Liver (tissue), 9 donors: ENCODE results near the gene PNMT. TPM values are rescaled to one million over a fixed set of nuclear protein-coding genes. Genes with fewer than 3 reads are reported as not detected.

Experiments
- DNase-seq: peaks from one replicate; pipeline ENCODE4 v3.0.0-alpha.2; 2017; ENCODE audit warnings: low spot score
- H3K27ac ChIP-seq, 2 donors: one replicate each; pipeline ENCODE4 v1.7.0; 2013; ENCODE audit warnings: inconsistent platforms in 2 of 2, low read length in 2 of 2, control low read depth in 1 of 2, low read depth in 1 of 2, mild to moderate bottlenecking in 1 of 2
- H3K27me3 ChIP-seq, 4 donors: one replicate each; pipeline versions ENCODE4 v1.6.1 to v1.7.0; 2013; ENCODE audit warnings: low read length in 3 of 4, inconsistent platforms in 1 of 4, mild to moderate bottlenecking in 1 of 4, moderate library complexity in 1 of 4; ENCODE audit not compliant: control insufficient read depth in 4 of 4, insufficient read depth in 4 of 4
- H3K36me3 ChIP-seq, 4 donors: one replicate each; pipeline versions ENCODE4 v1.6.1 to v1.7.0; 2013; ENCODE audit warnings: low read length in 3 of 4, mild to moderate bottlenecking in 3 of 4, low read depth in 1 of 4, moderate library complexity in 1 of 4; ENCODE audit not compliant: control insufficient read depth in 4 of 4, insufficient read depth in 3 of 4
- H3K4me1 ChIP-seq, 4 donors: one replicate each; pipeline versions ENCODE4 v1.6.1 to v1.7.0; 2013; ENCODE audit warnings: low read length in 3 of 4, mild to moderate bottlenecking in 3 of 4, moderate library complexity in 1 of 4; ENCODE audit not compliant: control insufficient read depth in 4 of 4, insufficient read depth in 4 of 4
- H3K4me3 ChIP-seq, 3 donors: one replicate each; pipeline versions ENCODE4 v1.6.1 to v1.7.0; 2013; ENCODE audit warnings: low read length in 3 of 3, control low read depth in 1 of 3, low read depth in 1 of 3, mild to moderate bottlenecking in 1 of 3
- H3K9ac ChIP-seq, 2 donors: one replicate each; pipeline ENCODE4 v1.7.0; 2013; ENCODE audit warnings: low read length in 2 of 2, mild to moderate bottlenecking in 2 of 2, moderate library complexity in 2 of 2, control low read depth in 1 of 2, low read depth in 1 of 2
- H3K9me3 ChIP-seq, 4 donors: one replicate each; pipeline versions ENCODE4 v1.6.1 to v1.7.0; 2013; ENCODE audit warnings: low read length in 3 of 4; ENCODE audit not compliant: control insufficient read depth in 4 of 4
- EGR1 ChIP-seq, 2 donors: IDR thresholded peaks; 2 replicates each; pipeline ENCODE4 v1.6.1; 2016 to 2018; ENCODE audit warnings: antibody characterized with exemption in 2 of 2, low read depth in 2 of 2
- FOXA1 ChIP-seq: IDR thresholded peaks from 2 replicates; pipeline ENCODE4 v1.6.1; 2016; ENCODE audit warnings: antibody characterized with exemption
- FOXA2 ChIP-seq: IDR thresholded peaks from 2 replicates; pipeline ENCODE4 v1.6.1; 2016; ENCODE audit warnings: antibody characterized with exemption
- HNF4A ChIP-seq, 2 donors: conservative IDR thresholded peaks; 2 replicates each; pipeline ENCODE4 v1.6.1; 2016; ENCODE audit warnings: antibody characterized with exemption in 2 of 2, mild to moderate bottlenecking in 2 of 2
- HNF4G ChIP-seq: IDR thresholded peaks from 2 replicates; pipeline ENCODE4 v1.6.1; 2016; ENCODE audit warnings: antibody characterized with exemption
- JUND ChIP-seq, 2 donors: IDR thresholded peaks; 2 replicates each; pipeline ENCODE4 v1.6.1; 2016; ENCODE audit warnings: antibody characterized with exemption in 2 of 2
- NR2F2 ChIP-seq: IDR thresholded peaks from 2 replicates; pipeline ENCODE4 v1.6.1; 2016; ENCODE audit warnings: antibody characterized with exemption
- RXRA ChIP-seq, 2 donors: IDR thresholded peaks; 2 replicates each; pipeline ENCODE4 v1.6.1; 2017 to 2018; ENCODE audit warnings: antibody characterized with exemption in 2 of 2, mild to moderate bottlenecking in 1 of 2
- SP1 ChIP-seq: IDR thresholded peaks from 2 replicates; pipeline ENCODE4 v1.6.1; 2018; ENCODE audit warnings: antibody characterized with exemption, mild to moderate bottlenecking
- TAF1 ChIP-seq: conservative IDR thresholded peaks from 2 replicates; pipeline ENCODE4 v1.6.1; 2016; ENCODE audit warnings: antibody characterized with exemption, mild to moderate bottlenecking
- YY1 ChIP-seq: IDR thresholded peaks from 2 replicates; pipeline ENCODE4 v1.6.1; 2016; ENCODE audit warnings: antibody characterized with exemption, mild to moderate bottlenecking
- WGBS: extraction: QIAGEN DNeasy Blood & Tissue Kit; methylation state at CpG from one replicate; pipeline ENCODE4 v1.1.7; 2013; 5-methylcytosine and 5-hydroxymethylcytosine counted together
- polyA plus RNA-seq, 2 donors: library from polyadenylated mRNA; stranded (reverse) in 1 of 2; unstranded in 1 of 2; fragments of 200-250 nt in 1 of 2; fragments of >200 nt in 1 of 2; fragmentation: Nextera tagmentation in 1 of 2; extraction: Ambion mirVana in 1 of 2; gene quantifications; one replicate each; pipeline versions ENCODE4 v1.2.1 to v1.2.3, GENCODE V29; 2013 to 2015
- total RNA-seq, 2 donors: library from RNA; depleted of rRNA; stranded (reverse); fragments of >200 nt; gene quantifications; one replicate each; pipeline ENCODE4 v1.2.3, GENCODE V29; 2014
- TF ChIP-seq, protein P1 (sequence below): fragments of 150-350 bp; IDR thresholded peaks from 2 replicates; pipeline ENCODE4 v1.5.1; 2017; ENCODE audit warnings: improper control_type of control experiment, low read depth, low read length; ENCODE audit not compliant: missing input control
- TF ChIP-seq, protein P2 (sequence below): IDR thresholded peaks from 2 replicates; pipeline ENCODE4 v1.6.1; 2016; ENCODE audit warnings: antibody characterized with exemption
- donor health status: healthy.
- donor health status: healthy.
- donor health status: healthy.
- donor health status: healthy.
- donor health status: healthy.

The PNMT gene
- total and polyA plus RNA-seq, 4 donors, result 0.20 to 8.6 (median 0.26) TPM; not detected in 1

DNA sequence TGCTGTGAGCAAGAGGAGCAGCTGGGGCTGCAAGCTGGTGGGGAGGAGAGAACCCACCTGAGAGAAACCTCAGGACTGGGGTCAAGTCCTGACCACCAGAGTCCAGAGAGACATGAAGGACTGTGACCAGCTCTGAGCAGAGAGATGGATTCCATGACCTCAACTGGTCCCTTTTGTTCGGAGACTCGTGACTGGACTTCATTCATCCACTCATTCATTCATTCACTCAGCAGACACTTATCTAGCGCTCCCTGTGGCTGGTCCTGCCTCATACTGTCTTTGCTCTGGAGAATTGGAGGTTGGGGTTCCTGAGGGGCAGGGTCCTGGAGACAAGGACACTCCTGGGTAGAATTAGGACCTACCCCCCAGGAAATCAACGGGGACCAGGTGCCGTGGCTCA lies 35.7 kb downstream of the PNMT start:
- TF ChIP-seq EGR1 (IDR thresholded peaks at IDR 0.05; ENCODE audit: low read depth in 2 of 2), result no peak
- H3K9ac ChIP-seq, result peak overlapping the region; percentile 64 to 73
- DNase-seq, result no peak
- peaks cover 32 to 73% (median 65%) of the 10 kb centered on the region in 4 donors for H3K4me1 ChIP-seq
- H3K36me3 ChIP-seq, result peaks cover 0 to 6% (median 0%) of the 10 kb centered on the region in 4 donors
- 73% methylated on average over 5 of the region's 5 CpGs for WGBS
- H3K27me3 ChIP-seq, result no peaks in the 10 kb centered on the region
- no peak overlapping the region for H3K4me3 ChIP-seq
- H3K9me3 ChIP-seq, result no peaks in the 10 kb centered on the region
- peak overlapping the region; percentile 95 to 98 for H3K27ac ChIP-seq

DNA sequence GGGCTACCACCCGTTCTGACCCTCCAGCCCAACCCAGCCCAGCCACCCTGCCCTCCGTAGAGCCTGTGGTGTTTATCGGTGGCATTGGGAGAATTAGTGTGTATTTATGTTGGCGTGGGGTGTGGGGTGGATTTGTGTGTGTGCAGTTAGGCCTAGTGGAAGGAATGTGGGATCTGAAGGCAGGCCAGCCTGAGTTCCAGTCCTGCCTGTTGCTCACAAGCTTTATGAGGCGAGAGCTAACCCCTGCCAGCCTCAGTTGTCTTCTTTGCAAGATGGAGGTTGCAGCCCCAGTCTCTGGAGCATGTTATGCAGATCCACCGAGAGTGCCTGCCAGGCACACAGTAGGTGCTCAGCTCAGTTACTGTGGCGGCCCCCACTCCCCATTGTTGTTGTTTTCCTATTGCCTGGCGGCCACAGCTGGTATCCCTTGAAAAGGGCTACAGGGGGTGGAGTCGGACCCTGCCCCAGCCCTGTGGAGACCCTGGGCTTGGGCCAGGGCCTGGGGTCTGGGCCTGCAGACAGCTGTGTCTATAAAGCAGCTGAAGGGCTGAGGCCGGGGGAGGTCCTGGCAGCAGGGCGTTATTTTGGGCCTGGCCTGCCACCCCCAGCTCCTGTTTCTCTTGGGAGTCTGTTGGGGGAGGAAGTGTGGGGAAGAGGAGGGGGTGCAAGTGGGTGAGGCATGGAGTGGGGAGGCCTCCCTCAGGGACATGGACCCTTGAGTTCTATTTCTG lies 36.7 kb downstream of the PNMT start:
- H3K27ac ChIP-seq, result peak overlapping the region; percentile 95 to 98
- peaks cover 0 to 10% (median 1%) of the 10 kb centered on the region in 4 donors for H3K36me3 ChIP-seq
- DNase-seq, result no peak
- H3K4me3 ChIP-seq, result no peak overlapping the region
- H3K4me1 ChIP-seq, result peaks cover 30 to 64% (median 59%) of the 10 kb centered on the region in 4 donors
- H3K27me3 ChIP-seq, result no peaks in the 10 kb centered on the region
- no peak for TF ChIP-seq HNF4A (conservative IDR thresholded peaks at IDR 0.05)
- TF ChIP-seq, protein P1, sequence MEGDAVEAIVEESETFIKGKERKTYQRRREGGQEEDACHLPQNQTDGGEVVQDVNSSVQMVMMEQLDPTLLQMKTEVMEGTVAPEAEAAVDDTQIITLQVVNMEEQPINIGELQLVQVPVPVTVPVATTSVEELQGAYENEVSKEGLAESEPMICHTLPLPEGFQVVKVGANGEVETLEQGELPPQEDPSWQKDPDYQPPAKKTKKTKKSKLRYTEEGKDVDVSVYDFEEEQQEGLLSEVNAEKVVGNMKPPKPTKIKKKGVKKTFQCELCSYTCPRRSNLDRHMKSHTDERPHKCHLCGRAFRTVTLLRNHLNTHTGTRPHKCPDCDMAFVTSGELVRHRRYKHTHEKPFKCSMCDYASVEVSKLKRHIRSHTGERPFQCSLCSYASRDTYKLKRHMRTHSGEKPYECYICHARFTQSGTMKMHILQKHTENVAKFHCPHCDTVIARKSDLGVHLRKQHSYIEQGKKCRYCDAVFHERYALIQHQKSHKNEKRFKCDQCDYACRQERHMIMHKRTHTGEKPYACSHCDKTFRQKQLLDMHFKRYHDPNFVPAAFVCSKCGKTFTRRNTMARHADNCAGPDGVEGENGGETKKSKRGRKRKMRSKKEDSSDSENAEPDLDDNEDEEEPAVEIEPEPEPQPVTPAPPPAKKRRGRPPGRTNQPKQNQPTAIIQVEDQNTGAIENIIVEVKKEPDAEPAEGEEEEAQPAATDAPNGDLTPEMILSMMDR, result peak; percentile 34
- TF ChIP-seq FOXA1, result no peak
- H3K9ac ChIP-seq, result peak overlapping the region in 1 of 2 donors; percentile 41
- no peaks in the 10 kb centered on the region for H3K9me3 ChIP-seq
- WGBS, result 66% methylated on average over 11 of the region's 11 CpGs

DNA sequence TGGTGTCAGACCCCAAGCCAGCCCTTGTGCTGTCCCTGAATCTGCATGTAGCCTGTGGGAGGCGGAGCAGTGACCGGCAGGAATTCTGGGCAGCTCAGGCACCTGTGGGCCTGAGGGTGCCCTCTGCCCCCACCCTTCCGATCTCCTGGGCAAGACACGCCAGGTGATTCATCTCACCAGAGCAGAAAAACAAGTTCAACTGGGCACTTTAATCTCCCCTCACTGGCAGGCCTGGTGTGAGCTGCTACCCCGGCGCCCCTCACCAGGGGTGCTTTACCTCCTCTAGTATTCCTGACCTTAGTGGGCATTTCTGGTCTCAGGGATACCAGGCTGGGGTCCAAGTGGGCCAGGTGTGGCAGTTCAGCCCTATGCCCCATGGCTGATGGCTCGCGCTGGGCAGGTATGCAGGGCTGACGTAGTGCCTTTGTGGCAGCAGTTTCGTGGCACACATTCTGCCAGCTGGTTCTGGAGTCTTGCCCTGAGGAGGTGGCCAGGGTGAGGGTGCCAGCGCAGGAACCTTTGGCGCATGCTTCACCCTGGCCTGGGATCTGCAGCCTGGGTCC lies 37.6 kb downstream of the PNMT start:
- no peak for DNase-seq
- Histone ChIP-seq H3K4me1 (peaks cover 29 to 63% (median 59%) of the 10 kb centered on the region in 4 donors), H3K27me3 (no peaks in the 10 kb centered on the region), H3K9me3 (no peaks in the 10 kb centered on the region), H3K36me3 (peaks cover 0 to 15% (median 3%) of the 10 kb centered on the region in 4 donors), H3K4me3 (peak overlapping the region in 1 of 3 donors; percentile 26), H3K9ac (peak overlapping the region in 1 of 2 donors; percentile 41), H3K27ac (peak overlapping the region; percentile 95 to 98)
- TF ChIP-seq, protein P2, sequence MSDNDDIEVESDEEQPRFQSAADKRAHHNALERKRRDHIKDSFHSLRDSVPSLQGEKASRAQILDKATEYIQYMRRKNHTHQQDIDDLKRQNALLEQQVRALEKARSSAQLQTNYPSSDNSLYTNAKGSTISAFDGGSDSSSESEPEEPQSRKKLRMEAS, result peak; percentile 62
- TF ChIP-seq YY1 (peak; percentile 50), RXRA (IDR thresholded peaks at IDR 0.05) (peak; percentile 60 to 90), SP1 (peak; percentile 71), FOXA2 (no peak), JUND (IDR thresholded peaks at IDR 0.05) (peak; percentile 29 to 82), NR2F2 (no peak), HNF4A (conservative IDR thresholded peaks at IDR 0.05) (peak in 1 of 2 donors; percentile 72), TAF1 (no peak), HNF4G (no peak)
- TF ChIP-seq, protein P1, result no peak
- 33% methylated on average over 12 of the region's 12 CpGs for WGBS
